ENCODE data around the gene EMD.

DNA sequence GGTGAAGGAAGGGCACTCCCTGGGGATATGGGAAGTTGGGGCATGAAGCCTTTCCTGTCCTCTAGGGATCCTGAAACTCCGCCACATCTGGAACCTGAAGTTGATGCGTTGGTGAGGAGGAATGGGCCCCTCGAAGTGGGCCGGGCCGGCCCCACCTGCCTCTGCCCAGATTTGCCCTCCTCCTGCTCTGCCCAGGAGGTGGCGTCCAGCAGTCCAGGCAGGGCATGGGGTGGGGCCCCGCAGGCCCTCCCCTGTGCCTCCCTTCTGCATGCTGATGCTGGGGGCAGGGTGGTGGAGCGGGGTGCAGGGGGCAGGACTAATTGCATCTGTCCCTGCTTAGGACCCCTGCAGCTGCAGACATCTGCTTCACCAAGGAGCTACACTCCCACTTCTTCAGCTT is 34.0 kb downstream of the EMD start:
- TF ChIP-seq, protein P1, sequence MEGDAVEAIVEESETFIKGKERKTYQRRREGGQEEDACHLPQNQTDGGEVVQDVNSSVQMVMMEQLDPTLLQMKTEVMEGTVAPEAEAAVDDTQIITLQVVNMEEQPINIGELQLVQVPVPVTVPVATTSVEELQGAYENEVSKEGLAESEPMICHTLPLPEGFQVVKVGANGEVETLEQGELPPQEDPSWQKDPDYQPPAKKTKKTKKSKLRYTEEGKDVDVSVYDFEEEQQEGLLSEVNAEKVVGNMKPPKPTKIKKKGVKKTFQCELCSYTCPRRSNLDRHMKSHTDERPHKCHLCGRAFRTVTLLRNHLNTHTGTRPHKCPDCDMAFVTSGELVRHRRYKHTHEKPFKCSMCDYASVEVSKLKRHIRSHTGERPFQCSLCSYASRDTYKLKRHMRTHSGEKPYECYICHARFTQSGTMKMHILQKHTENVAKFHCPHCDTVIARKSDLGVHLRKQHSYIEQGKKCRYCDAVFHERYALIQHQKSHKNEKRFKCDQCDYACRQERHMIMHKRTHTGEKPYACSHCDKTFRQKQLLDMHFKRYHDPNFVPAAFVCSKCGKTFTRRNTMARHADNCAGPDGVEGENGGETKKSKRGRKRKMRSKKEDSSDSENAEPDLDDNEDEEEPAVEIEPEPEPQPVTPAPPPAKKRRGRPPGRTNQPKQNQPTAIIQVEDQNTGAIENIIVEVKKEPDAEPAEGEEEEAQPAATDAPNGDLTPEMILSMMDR (IDR thresholded peaks at IDR 0.05), result no peak
- no peak for TF ChIP-seq POLR2A (IDR thresholded peaks at IDR 0.05)
- TF ChIP-seq POLR2AphosphoS5 (IDR thresholded peaks at IDR 0.05), result no peak

All from prostate gland (tissue), 2 donors.